ENCODE measurements around the gene C22orf42.
"Not testable (repeated sequence)": the region's sequence is repeated elsewhere in the genome, so short reads cannot be mapped to it uniquely, and the experiment has no call there.

The C22orf42 gene, protein sequence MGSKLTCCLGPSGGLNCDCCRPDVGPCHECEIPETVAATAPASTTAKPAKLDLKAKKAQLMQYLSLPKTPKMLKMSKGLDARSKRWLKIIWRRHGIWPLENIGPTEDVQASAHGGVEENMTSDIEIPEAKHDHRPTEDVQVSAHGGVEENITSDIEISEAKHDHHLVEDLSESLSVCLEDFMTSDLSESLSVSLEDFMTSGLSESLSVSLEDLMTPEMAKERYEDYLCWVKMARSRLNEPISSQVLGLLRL

DNA sequence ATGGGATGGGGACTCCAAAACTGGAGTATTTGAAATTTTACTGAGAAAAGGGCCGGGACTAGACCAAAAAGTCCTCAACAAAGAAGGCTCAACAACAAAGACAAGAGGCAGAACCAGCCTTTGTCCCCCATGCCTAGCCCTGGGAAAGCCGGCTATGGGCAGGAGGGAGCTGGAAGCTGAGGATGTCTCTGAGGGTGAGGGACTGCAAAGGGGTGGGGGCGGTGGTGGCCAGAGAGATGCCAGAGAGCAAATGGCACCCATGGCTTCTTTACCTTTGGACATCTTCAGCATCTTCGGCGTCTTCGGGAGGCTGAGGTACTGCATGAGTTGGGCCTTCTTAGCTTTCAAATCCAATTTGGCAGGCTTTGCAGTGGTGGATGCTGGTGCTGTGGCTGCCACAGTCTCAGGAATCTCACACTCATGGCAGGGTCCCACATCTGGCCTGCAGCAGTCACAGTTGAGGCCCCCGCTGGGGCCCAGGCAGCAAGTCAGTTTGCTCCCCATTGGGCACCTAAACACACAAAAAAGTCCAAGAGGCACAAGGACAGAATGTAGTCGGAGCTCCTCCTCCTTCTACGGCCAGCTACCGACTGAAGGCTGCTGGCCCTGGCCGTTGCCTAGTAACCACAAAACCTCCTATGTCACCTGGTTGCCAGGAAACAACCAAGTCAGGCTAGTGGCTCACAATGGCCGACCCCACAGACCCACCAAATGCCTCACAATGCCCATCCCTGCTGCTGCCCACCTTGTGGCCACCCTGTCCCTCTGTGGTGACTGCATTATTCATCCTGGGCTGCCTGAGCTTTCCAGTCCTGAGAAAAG is at the start of gene C22orf42:
Gene C22orf42 (minus strand): TSS at position 592 of the 822 bp plus-strand sequence. CDS start 88 bp downstream, at position 504.
- no peak for DNase-seq

DNA sequence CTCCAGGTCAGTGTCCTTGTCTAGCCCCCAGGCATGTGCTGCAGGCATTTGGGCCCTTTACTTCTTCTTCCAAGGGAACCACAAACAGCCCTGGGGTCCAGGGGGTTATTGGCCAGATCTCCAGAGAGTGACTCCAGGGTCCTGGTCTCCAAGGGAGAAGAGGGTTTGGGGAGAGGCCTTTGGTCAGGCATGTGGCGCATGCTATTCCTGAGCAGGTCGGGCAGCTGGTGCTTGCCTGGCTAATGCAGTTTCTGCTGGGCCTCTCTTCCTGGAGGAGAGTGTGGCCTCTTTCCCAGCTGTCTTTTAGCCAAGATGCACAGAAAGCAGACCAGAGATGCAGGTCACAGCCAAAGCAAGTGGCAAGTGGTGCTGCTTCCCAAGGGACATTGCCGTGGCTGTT is 49.6 kb upstream of the C22orf42 start:
- no peak for DNase-seq

DNA sequence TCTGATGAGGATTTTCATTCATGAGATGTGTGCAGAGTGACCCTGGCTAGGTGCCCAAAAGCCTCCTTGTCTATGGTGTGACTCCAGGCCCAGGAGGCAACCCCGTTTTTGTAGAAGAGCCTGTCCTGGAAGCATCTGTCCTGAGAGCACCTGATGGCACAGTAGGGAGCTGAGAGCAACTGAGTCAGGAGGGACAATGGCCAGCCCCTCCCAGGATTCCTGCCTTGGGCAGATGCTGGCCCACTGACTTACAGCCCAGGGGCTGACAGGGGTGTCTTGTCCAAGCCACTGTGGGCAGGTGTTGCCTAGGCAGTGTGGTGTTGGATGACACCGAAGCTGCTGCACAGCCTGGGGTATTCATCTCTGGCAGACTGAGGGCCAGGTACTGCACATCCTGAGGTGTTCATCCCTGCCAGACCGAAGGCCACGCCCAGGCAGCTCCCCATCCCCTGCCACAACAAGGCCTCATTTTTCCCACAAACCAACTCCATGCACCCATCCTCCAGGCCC is 48.9 kb upstream of the C22orf42 start:
- DNase-seq = no peak

DNA sequence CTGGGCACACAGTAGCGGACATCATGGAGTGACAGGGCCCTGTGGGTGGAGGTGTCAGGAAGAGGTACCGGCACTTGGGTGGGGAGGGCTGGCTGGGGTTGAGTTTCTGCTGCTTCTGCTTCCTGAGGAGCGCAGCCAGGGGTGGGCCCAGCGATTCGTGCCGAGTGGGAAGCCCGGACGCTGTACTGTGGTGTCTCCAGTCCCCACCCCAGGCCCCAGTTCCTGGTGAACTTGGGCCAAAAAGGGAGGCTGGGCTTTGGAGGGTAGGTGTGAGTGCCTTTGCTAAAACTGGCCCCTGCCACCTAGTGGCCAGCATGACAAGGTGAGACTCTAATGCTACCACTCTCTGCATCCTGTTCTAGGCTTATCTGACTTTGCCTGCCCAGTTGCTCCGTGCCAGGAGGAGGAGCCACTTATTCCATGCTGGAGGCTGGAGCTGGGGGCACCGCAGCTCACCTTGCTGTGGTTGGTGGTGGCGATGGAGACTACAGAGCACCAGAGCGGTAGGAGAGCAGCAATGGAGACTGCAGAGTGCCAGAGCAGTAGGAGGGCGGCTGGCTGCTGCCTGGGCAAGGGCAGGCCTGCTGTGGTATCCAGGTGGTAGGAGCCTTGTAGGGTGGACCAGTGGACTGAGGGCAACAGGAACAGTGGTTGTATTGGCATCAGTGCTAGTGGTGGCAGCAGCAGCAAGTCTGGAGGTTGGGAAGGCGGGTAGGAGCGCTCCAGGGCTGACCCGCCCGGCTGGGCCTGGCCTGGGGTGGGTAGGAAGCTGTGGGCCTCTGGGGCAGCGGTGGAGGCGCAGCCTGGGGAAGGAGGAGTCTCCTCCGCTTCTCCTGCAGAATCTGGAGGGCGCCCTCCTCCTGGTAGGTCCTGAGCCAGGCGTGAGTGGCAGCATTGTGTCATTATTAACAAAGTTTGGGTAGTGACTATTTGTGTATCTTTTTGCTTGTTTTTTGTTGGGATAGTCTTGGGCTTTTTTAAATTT is 48.0 kb upstream of the C22orf42 start:
- no peak for DNase-seq

DNA sequence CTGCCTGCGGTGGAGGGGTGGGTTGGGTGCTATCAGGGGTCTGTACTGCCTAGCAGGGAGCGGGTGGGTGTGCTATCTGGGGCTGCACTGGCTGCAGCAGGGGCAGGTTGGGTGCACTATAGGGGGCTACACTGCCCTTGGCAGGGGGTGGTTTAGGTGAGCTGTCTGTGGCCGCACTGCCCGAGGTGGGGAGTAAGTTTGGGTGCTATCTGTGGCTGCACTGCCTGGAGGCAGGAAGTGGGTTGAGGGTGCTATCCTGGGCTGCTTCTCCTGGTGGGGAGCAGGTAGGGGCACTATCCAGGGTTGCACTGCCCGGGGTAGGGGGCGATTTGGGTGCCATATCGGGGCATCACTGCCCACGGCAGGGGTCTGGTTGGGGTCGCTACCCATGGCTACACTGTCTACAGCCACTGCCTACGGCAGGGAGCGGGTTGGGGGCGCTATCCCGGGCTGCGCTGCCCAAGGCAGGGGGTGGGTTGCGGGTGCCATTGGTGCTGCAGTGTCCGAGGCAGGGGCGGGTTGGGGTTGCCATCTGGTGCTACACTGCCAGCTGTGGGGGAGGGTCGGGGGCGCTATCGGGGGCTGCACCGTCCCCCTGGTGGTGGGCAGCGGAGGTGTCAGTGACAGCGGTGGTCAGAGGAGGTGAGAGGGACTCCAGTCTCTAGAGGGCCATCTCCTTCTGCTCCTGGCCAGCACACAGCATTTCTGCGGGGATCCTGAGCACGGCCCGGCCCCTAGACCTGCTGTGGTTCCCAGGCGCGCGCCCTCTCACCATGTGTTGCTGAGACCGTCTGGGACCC is 47.1 kb upstream of the C22orf42 start:
- DNase-seq = no peak

DNA sequence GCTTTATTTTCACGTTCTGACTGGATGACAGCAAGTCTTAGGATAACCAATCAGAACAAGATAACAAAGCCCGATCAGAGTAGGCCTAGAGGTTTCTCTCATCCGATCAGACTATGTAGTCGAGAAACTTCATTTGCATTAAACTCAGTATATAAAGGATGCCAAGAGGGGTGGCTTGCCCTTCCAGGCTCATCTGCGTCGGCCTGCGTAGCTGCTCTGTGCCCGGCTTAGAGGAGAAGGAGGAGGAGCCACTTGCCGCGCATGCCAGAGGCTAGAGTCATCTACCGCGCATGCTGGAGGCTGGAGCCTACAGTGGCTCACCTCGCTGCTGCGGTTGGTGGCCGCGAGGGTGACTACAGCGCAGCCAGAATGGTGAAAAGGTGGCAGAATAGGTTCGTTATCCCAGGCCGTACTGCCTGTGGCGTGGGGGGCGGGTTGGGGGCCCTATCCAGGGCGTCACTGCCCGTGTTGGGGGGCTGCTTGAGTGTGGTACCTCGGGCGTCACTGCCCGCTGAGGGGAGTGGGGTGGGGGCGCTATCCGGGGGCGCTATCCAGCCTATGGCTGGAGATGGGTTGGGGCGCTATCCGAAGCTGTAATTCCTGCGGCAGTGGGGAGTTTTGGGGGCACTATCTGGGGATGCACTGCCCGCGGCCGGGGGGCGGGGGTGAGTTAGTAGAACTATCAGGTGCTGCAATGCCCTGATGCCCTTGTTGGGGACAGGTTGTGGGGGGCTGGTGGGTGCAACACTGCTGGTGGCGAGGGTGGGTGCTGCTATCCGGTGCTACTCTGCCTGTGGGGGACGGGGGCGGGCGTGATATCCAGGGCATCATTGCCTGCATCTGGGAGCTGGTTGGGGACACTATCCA is 46.0 kb upstream of the C22orf42 start, which contains the start of gene RFPL2:
Gene RFPL2 (minus strand): TSS at position 218 of the 867 bp plus-strand sequence. CDS start 2,622 bp downstream, outside the sequence.
- peak; percentile 65 for DNase-seq

DNA sequence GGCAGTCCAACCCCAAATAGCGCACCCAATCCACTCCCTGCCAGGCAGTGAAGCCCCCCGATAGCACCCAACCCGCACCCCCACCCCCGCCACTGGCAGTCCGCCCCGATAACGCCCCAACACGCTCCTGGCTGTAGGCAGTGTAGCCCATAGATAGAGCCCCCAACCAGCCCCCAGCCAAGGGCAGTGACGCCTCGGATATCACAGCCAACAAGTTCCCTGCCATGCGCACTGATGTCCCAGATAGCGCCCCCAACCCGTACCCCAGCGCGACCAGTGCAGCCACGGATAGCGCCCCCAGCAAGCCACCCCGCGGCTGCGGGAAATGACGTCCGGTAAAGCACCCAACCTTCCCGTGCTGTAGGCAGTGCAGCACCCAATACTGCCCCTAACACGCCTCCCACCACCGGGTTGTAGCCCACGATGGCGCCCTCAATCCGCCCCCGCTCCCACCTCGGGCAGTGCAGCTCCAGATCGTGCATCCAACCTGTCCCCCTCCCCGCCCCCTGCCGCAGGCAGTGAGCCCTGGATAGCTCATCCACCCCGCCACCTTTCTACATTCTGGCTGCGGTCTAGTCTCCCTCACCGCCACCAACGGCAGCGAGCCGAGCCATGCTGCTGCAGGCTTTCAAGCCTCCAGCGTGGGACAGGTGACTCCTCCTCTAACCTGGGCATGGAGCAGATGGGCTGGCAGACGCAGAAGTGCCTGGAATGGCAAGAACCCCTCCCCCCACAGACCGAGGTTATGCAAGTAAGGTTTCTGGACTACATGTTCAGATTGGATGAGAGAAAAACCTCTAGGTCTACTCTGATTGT is 45.1 kb upstream of the C22orf42 start:
- peak; percentile 65 for DNase-seq

DNA sequence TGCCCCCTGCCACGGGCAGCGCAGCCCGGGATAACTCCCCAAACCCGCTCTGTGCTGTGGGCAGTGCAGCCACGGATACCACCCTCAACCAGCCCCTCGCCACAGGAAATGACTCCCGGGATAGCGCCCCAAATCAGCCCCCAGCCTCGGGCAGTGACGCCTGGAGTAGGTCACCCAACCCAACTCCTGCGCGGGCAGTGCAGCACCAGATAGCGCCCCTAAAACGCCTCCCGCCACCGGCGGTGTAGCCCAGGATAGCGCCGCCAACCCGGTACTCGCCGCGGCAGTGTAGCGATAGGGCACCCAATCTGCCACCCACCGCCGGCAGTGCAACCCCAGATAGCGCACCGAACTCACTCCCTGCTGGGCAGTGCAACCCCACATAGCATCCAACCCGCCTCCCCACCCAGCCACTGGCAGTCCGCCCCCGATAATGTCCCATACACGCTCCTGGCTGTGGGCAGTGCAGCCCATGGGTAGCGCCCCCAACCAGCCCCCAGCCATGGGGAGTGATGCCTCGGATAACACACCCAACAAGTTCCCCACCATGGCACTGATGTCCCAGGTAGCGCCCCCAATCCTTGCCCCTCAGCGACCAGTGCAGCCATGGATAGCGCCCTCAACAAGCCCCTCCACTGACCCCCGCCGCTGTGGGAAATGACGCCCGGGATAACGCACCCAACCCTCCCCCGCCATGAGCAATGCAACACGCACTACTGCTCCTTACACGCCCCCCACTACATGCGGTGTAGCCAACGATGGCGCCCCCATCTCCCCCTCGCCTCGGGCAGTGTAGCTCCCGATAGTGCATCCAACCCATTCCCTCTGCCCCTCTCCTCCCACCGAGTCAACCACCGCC is 44.3 kb upstream of the C22orf42 start:
- DNase-seq = no peak

DNA sequence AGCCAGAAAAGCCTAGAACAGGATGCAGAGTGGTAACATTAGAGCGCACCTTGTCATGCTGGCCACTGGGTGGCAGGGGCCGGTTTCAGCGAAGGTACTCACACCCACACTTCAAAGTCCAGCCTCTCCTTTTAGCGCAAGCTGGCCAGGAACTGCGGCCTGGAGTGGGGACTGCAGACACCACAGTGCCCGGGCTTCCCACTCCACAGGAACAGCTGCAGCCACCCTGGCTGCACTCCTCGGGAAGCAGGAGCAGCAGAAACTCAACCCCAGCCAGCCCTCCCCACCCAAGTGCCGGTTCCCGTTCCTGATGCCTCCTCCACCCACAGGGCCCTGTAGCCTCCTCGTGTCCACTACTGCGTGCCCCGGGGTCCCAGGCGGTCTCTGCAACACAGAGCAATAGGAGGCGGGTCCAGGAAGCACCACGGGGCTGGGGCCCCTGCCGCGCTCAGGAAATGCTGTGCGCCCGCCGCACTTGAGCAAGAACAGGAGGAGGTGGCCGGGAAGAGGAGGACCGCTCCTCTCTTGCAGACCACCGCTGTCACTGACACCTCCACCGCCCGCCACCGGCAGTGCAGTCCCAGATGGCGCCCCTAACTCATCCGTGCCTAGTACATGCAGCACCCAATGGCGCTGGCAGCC is 43.6 kb upstream of the C22orf42 start:
- peak; percentile 56 for DNase-seq

DNA sequence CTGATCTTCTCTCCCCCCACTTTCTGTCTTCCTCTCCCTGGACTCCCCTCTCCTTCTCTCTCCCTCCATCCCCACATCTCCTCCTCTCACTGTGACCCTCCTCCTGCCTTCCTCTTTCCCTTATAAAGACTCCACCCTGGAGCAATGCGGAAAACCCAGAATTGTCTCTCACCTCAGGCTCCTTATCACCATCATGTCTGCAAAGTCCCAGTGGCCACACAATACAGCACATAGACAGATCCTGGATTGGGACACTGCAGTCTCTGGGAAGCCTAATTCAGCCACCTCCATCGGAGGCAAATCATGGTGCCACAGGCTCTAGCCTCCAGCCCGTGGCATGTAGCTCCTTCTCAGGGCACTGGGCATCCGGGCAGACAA is 43.0 kb upstream of the C22orf42 start:
- DNase-seq = no peak

DNA sequence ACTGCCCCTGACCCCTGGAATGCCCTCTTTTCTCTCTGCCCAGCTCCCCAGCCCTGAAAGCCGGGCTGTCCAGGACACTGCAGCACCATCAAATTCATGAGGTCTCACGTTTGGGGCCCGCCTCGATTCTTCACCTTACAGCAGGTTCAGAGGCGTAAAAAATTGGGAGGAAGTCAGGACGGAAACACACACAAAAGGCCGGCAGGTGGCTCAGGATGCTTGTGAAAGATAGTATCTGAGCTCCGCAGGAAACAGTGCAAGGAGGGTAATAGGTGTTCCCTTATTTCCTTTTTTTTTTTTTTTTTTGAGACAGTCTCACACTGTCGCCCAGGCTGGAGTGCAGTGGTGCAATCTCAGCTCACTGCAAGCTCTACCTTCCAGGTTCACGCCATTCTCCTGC is 41.6 kb upstream of the C22orf42 start:
- DNase-seq = no peak

DNA sequence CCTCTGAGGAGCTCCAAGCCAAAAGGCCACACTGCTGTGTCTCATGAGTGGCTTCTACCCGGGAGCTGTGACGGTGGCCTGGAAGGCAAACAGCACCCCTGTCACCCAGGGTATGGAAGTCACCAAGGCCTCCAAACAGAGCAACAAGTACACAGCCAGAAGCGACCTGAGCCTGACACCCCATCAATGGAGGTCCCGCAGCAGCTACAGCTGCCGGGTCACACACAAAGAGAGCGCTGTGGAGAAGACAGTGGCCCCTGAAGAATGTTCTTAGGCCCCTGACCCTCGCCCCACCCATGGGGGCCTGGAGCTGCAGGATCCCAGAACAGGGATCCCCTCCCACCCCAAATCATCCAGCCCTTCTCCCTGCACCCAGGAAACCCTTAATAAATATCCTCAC is 40.9 kb upstream of the C22orf42 start:
- no peak for DNase-seq

DNA sequence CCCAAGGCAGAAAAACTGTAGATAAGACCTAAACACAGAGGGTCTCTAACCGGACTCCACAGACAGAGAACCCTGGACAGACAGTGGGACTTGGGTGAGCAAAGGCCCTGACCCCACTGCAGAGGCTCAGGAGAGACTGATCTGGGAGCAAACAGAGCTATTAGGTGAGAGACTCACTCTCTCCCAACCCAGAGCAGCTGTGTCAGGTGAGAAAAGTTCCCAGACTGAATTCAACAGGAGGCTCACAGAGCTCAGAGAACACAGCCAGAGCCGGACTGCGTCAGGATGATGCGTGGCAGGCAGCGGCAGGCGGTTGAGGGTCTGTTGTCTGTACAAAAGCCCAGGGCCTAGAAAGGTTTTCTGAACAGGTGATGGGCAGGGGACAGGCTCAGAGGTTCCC is 40.2 kb upstream of the C22orf42 start:
- no peak for DNase-seq

DNA sequence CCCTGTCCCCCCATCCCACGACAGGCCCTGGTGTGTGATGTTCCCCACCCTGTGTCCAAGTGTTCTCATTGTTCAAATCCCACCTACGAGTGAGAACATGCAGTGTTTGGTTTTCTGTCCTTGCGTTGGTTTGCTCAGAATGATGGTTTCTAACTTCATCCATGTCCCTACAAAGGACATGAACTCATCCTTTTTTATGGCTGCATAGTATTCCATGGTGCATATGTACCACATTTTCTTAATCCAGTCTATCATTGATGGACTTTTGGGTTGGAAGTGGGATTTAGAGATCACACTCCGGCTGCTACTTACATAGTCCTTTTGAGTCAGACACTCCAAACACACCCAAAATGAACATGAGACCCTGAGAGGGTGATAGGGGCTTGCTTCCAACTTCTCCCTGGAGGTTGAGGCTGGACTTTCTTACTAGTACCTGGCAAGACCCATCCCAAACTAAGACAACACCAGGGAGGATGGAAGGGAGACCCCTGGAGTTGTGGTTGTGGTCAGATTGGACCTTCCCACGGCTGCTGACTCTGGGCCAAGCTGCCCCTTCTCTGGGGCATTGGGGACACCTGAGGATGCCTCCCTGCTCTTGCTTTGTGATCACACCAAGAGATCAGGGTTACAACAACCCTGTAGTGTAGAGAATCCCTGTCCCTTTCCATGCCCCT is 38.6 kb upstream of the C22orf42 start:
- not testable (repeated sequence) for DNase-seq

DNA sequence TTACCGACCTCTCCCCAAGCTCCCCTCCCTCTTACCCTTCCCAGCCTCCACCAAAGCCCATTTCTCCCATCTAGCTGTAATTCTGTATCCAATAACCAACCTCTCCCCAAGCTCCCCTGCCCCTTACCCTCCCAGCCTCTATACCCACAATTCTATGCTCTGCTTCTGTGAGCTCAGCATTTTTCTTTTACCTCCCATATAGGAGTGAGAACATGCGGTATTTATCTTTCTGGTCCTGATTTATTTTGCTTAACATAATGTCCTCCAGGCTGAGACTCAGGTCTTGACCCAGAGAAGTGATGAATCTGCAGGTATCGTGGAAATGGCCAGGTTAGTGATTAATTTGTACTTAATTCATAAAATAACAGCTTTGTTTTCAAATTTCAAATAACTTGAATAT is 36.8 kb upstream of the C22orf42 start:
- DNase-seq = not testable (repeated sequence)

DNA sequence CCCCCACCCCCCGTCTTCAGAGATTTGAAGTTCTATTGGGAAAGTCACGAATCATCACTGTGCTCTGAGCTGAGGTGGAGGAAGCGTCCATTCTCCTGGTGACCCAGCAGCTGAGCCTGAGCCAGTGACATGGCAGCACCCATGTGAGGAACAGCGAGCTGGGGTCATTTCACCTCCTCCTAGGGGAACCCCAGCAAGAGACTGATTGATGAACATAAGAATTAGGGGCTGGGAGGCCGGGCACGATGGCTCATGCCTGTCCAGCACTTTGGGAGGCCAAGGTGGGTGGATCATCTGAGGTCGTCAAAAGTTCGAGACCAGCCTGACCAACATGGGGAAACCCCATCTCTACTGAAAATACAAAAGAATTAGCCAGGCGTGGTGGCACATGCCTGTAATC is 34.2 kb upstream of the C22orf42 start:
- DNase-seq = not testable (repeated sequence)

DNA sequence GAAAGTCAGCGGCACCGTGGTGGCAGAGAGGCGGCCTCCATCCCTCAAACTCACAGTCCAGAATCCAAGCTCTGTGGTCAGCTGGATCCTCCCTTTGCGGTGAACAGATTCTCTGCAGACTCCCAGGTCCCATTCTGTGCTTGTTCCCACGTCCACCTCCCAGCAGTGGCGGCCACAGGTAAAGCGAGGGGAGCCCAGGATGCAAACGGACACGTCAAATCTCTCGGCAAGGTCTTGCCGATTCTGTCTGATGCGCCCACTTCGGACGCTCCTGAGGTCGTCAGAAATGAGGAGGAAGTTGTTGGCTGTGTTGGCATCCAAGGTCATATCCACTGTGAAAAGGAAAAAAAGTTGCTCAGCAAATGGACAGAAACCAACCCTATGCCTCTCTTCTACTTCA is 31.9 kb upstream of the C22orf42 start:
- DNase-seq = not testable (repeated sequence)

DNA sequence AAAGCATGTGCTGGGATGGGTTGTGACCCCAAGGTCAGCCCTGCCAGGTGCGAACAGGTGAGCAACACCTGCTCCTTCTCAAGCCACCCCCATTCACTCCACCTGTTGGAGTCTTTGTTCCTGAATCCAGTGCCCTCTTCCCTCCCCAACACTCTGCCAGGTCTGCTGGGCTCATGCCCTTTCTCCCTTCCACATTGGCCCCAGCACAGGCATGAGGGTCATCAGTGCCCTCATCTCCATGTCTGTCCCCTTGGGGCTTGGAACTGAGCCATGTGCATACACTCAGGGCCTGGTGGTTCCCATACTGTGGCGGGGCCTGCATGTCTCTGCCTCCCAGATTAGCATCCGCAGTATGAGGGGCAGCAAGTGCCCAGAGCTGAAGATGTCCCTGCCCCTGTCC is 26.7 kb upstream of the C22orf42 start:
- no peak for DNase-seq

Data from NCI-H524 treated with DMSO at 0.1 percent for 48 hours (cell line).